Mucosa of gallbladder (tissue), 1 donor: ENCODE data around the gene SMIM33. TPM values are rescaled to one million over a fixed set of nuclear protein-coding genes. Genes with fewer than 3 reads are reported as not detected.
A peak's percentile ranks its signal among the peaks of the same experiment; 100 is the strongest.
"Not testable (repeated sequence)": the region's sequence is repeated elsewhere in the genome, so short reads cannot be mapped to it uniquely, and the experiment has no call there.

ENCODE experiments used
- DNase-seq: peaks from one replicate; pipeline ENCODE4 v3.0.0-alpha.2; 2020; ENCODE audit warnings: low spot score
- total RNA-seq: library from RNA; stranded (reverse); gene quantifications from one replicate; pipeline ENCODE4 v1.2.1, GENCODE V29; 2021
- donor health status: DM: no; HTN: no; CAD: no.

Gene SMIM33
- total RNA-seq, 1 donor from 2014 or later, result 0.17 TPM

DNA sequence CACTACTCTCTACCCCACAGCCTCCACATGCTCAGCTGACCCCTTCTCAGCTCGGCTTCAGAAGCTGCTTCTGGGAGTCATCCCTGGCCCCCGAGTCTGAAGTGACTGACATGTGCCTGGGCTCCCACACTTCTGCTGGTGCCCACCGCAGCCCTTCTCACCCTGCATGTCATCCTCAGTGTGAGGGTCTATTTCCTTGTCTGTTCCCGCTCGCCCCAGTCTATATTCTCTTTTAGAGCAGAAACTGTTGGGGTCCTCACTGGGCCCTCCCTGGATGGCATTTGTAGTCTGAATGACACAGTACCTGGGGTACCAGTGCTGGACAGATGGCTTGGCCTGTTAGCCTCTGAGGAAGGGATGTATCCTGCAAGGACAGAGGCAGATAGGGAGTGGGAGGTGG, 13.6 kb upstream of the SMIM33 start:
- DNase-seq, result no peak

DNA sequence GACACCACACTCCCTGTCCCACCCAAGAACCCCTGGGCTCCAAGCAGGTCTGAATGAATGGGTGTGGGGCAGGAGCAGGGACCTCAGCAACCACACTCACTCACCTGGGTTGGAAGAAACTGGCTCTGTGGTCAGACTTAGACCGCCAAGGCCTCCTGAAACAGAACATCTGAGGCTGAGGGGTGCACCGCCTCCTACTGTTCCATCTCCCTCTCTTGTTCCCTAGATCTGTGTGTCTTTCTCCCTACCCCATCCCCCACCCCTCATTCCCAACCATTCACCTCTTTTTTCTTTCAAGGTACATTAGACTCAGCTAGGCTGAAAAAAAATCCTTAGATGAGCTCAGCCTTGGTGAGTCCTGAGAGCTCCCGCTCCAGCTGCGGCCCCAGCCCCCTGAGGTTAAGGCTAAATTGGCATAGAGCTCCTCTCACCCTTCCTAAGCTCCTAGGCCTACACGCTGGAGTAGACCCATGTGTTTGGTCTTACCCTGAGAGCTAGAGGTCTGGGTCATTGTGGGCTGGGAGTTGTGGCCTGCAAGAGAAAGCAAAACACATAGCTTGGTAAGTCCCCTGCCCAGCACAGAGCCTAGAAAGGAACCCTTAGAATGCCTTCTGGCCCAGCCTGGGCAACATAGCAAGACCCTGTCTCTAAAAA, 13.0 kb upstream of the SMIM33 start:
- no peak for DNase-seq

DNA sequence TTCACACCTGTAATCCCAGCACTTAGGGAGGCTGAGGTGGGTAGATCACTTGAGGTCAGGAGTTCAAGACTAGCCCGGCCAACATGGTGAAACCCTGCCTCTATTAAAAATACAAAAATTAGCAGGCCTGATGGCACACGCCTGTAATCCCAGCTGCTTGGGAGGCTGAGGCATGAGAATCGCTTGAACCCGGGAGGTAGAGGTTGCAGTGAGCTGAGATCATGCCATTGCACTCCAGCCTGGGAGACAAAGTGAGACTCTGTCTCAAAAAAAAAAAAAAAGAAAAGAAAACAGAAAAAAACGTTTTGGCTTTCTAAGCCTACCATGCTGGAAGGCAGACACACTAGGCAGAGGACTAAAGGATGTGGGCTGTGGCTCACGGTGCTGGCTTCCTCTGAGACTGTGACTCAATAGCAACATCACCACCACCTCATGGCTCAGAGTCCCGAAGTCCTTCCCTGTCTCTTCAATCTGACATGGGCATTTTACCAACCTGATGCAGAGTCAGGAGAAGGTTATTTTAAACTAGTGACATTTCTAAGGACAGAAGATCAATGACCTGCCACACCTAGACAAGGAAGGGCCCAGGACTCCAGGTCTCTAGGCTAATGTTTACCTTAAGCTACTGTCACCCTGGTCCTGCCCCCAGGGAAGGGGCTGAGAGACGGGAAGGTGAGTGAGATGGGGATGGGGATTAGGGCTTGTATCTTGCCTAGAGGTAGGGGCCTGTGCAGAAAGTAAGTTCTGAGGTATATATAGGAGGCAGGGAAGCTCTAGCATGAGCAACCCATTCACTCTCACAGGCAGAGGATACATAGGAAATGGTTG, 12.0 kb upstream of the SMIM33 start:
- DNase-seq, result peak; percentile 67

DNA sequence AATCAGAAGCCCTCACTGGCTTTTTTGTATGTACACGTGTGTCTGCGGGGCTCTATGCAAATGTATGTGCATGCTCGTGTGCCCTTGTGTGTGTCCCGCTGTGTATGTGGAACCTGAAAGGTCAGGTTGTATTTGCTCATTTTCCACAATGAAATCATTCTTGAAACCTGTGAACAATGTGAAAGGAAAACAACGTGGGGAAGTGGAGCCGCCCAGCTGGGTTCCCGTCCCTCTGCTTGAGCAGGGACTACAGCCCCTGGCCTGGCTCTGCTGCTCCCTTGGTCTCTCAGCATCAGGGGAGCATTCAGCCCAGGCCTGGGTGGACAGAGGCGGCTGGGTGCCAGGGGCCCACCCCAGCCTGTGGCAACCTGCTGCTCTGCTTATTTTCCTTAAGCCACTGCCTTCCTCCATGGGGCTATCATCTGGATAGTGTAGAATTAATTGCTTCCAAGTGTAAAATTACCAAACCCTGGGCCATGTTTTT, 11.3 kb upstream of the SMIM33 start:
- DNase-seq, result no peak

DNA sequence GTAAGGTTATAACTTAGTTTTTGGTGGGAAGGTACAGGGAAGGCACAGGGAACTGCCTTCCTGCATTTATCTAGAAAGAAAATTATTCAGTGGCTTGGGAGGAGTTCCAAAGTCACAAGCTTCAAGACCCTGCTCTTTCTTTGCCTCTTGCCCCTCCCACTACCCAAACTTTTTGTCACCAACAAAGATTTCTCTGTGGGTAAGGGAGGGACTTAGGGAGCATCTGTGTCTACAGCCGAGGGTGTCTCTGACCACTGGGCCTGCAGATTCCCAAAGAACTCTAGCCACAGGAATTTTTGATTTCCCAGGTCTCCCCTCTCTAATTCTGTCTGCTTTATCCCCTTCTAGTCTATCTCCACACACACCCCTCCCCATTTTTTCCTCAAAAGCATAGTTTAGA, 10.3 kb upstream of the SMIM33 start:
- DNase-seq, result no peak

DNA sequence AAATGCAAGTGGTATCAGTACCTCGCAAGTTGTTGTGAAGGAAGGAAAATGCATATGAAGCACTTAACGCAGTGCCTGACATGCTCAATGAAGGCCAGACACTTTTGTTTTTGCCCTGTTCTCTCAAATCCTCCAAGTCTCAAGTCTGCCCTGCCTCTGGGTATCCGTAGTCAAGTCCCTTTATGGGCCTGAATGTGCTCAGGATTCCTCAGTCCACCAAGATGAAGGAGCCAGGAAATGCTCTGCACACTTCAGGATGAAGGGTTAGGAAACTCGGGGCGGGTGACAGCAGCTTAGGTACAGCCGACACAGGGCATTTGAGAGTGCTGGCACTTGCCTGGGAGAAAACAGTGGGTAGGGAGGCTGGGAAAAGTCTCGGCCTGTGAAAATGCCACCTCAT, 9.6 kb upstream of the SMIM33 start:
- DNase-seq, result no peak

DNA sequence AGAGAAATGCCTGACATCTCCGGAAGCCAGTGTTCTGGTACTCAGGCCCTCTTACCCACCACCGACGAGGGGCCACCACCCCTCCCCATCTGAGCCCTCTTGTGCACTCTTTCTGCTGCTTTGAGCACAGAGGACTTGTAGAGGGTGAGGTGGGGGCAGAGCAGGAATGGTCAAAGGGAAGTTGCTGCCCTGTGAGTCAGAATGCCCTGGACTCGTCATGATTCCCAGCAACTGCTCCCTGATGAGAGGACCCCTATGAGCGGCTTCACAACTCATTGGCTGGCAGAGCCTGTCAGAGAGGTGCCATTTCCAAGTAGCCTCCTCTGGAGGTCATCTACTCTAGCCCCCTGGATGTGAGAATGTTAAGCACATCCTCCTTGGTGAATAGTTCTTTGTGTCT, 9.1 kb upstream of the SMIM33 start:
- no peak for DNase-seq

DNA sequence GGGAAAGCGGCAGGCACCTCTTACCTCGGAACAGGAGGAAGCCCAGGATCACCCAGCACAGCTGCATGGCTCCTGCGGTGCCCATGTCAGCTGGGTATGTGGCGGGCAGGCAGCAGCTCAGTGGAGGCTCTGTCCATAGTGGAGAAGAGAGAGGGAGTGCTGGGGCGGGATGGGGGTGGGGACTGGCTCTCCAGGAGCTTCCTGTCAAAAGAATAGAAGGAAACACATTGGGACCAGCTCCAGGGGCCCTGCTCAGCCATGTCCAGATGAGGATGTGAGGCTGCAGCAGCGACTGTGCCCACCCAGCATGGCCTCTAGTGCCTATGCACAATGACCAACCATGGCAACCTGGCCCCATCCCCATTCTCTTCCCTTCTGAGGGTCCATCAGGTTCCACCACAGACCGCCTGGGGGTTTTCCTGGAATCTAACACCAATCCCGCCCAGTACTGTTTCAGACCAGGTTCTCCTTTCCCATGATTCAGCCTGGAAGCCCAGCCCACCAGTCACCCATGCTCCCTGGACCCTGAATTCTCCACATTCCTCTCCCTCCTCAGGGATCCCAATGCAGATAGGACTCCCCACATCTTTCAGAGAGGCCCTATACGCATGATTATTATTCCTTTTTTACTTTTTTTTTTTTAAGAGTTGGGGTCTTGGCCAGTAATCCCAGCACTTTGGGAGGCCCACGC, 8.1 kb upstream of the SMIM33 start, which contains the start of gene ECSCR:
Gene ECSCR (minus strand): TSS at position 158 of the 691 bp plus-strand sequence. CDS start 73 bp downstream, at position 85.
- DNase-seq, result no peak

DNA sequence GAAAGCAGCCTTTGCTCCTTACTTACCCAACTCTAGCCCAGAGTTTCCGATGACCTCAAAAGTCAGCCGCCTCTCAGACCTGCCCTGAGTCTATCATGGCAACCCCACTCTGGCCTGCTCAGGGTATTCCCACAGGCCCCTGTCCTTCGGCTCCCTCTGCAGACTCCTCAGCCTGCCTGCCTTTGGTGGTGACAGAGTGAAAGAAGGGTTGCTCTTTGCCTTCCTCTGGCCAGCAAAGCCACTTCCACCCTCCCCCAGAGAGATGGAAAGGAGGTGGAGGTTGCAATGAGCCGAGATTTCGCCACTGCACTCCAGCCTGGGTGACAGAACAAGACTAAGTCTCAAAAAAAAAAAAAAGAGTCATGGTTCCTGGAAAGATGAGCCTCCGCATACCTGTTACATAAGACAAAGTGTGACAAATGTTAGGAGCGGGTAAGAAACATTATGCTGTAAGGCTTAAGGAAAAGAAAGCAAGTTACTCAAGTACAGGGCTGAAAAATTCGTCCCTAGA, 2.3 kb upstream of the SMIM33 start:
- no peak for DNase-seq

DNA sequence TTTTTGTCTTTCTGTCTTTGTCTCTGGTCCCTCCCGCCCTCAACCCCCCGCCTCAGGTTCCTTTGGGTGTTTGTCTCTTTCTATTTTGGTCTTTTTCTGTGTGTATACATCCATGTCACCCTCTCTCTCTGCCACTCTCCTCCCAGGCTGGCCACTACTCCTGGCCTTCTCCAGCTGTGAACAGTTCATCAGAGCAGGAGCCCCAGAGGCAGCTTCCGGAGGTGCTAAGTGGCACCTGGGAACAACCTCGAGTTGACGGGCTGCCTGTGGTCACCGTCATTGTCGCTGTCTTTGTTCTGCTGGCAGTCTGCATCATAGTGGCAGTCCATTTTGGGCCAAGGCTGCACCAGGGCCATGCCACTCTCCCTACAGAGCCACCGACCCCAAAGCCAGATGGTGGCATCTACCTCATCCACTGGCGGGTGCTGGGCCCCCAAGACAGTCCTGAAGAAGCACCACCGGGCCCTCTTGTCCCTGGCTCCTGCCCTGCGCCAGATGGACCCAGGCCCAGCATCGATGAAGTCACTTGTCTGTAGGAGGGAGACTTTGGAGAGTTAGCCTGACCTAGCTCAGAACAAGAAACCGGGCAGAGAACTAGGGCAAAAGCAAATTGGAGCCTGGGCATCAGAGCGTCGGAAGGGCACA, 1.7 kb downstream of the SMIM33 start:
- no peak for DNase-seq

DNA sequence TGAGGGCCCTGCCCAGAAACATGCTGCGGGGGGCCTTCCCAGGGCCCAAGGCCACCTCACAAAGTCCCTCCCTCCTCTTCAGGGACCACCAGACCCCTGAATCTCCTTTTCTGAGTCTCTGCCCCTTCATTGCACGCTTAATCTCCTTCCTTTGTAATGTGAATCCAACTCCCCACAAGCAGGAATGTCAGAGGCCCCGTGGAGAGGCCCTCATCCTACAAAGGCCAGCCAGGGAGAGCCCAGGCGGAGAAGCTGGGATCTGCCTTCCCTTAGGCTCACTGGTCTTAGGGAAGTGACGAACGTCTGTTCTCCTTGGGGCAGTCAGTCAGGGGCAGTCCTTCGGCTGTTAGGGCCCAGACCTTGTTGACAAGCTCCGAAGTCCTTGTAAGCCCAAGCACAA, 2.3 kb downstream of the SMIM33 start:
- DNase-seq, result no peak

DNA sequence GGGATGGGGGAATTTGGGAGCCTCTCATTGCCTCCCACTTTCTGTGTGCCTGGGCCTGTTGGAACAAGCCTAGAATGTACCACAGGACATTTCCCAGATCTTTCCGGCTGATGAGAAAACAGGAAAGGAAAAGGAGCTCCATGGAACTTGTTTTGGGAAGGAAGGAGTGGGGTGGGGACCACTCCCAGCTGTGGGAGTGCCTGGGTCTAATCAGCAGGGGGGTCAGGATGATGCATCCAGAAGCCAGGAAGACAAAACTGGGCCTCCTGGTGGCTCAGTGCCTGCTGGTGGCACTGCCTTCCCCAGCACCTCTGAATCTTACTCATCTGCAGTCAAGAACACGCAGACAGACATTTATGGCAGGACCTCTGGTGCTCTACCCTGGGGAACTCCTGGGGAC, 2.8 kb downstream of the SMIM33 start:
- DNase-seq, result no peak

DNA sequence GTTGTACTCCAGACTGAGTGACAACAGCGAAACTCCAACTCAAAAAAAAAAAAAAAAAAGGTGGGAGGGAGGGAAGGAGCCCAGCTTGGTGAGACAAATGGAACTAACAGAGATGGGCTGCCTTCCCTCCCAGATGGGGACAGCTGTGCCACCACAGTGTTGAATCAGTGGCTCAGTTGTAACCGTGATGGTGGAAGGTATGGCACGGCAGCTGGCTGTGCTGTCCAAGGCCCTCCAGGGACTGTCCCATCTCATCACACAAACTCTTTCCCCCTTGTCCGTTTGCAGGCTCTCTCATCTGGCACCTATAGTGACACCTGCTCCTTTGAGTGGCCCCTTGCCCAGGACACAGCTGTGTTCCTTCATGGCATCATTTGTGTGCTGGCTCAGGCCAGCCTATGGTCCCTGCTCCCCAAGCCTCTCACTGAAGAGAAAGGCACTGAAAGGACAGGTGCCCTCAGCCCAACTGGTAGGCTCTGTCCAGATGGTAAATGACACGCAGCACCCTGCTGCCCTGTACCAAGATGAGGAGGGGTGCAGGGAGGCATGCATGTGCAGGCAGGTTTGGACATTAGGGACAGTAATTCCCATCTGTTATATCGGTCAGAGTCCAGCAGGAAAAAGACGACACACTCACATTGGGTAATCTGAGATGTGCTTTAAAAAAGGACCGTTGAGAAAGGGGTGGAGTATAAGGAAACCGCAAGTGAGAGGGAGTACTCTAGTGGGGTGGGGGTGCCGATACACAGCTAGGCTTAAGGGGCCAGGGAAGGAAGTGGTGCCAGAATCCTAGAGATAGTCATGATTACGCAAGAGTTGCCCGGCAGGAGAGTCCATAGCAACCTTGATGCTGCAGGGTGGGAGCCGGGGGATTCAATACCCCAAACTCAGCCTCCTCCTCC, 4.3 kb downstream of the SMIM33 start:
- DNase-seq, result no peak

DNA sequence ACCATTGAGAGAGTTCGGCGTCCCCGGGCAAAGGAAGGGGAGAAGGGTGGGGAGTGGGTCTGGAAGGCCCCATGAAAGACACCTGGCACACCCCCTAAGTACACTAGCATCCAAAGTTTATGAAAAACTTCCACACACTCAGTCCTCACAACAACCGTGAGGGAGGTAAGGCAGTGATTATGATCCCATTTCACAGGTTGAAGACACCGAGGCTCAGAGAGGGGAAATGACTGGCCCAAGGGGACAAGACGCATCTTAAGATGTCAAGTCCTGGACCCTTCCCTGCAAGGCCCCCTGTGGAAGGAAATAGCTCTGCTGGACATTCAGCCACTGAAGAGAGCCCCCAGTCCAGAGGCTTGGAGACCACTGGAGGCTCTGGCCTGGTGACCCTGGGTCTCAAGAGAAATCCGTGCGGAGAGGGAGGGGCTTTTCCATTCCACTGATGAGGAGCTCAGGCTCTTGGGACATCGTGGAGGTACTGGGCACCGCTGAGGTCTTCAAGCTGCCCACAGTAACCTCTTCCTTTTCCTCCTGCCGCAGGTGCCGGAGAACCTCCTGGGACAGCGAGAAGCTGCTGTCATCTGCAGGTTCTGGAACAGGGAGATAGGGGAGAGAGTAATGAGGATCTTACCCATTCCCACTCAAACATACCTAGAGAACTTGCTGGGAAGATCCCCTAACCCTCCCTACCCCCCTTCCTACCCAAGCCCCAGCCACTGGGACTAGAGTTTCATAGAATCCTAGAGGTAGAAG, 5.2 kb downstream of the SMIM33 start:
- no peak for DNase-seq

DNA sequence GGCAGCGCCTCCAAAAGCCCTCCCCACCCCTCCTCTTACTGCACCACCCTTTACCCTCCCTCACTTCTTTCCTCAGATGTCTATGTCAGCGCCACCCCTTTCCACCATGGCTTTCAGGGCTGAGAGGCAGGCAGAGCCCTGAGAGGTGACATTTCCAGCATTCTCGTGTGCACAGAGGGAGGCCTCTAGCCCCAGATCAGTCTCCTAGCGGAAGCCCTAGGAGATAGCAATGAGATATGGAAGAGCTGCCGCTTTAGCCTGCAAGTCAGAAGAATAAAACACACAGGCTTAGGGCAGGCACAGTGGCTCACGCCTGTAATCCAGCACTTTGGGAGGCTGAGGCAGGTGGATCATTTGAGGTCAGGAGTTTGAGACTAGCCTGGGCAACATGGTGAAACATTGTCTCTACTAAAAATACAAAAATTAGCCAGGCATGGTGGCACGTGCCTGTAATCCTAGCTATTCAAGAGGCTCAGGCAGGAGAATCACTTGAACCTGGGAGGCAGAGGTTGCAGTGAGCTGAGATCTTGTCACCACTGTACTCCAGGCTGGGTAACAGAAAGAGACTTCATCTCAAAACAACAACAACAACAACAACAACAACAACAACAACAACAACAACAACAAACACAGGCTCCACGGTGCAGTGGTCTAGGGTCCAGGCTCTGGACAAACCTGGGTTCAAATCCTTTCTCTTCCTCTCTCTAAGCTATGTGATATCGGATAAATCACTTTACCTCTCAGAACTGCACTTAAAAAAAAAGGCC, 8.0 kb downstream of the SMIM33 start:
- DNase-seq, result not testable (repeated sequence)

DNA sequence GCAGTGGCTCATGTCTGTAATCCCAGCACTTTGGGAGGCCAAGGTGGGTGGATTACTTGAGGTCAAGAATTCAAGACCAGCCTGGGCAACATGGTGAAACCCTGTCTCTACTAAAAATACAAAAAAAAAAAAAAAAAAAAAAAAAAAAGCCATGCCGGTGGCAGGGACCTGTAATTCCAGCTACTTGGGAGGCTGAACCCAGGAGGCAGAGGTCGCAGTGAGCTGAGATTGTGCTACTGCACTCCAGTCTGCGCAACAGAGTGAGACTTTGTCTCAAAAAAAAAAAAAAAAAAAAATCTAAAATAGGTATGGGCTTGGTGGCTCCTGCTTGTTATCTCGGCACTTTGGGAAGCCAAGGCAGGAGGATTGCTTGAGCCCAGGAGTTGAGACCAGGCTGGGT, 8.9 kb downstream of the SMIM33 start:
- DNase-seq, result not testable (repeated sequence)

DNA sequence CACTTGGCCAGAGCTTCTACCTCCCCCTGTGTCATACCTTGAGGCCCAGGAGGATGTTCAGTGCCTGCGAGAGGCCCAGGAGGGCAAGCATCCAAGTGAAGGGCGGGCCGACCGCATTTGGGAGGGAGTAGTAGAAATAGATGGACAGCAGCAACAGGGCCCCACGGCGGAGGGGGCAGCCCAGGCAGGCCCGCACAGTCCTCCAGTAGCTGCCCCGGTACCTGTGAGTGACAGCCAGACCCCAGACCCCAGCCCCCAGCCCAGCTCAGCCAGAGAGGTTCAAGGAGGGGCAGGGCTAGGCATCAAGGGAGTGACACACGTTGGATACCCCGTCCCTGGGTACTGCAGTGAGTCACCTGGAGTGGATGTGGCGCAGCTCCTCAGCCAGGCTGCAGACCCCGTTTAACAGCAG, 10.3 kb downstream of the SMIM33 start:
- DNase-seq, result no peak

DNA sequence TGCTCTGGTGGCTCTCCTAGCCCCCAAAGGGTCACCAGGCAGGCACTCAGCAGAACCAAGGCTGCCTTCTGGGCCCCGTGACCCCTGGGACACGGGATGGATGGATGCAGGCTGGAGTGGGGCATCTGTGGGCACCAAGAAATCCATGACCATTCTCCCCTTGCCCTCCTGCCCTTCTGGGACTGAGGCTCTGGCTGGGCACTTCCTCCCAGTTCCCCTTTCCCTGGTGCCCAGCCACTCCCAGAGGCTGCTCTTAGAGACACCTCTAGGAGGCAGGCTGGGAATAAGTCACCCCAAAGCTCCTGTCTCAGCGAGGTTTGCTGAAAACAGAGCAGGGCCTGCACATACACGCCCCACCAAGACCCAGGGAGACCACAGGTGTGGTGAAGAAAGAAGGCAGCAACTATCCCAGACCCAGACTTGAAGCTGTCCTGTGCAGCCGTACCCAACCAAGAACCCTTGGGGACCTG, 10.8 kb downstream of the SMIM33 start:
- DNase-seq, result no peak
